Measurements from ENCODE around the gene ENTPD1.
A peak's percentile ranks its signal among the peaks of the same experiment; 100 is the strongest.

Gene ENTPD1

DNA sequence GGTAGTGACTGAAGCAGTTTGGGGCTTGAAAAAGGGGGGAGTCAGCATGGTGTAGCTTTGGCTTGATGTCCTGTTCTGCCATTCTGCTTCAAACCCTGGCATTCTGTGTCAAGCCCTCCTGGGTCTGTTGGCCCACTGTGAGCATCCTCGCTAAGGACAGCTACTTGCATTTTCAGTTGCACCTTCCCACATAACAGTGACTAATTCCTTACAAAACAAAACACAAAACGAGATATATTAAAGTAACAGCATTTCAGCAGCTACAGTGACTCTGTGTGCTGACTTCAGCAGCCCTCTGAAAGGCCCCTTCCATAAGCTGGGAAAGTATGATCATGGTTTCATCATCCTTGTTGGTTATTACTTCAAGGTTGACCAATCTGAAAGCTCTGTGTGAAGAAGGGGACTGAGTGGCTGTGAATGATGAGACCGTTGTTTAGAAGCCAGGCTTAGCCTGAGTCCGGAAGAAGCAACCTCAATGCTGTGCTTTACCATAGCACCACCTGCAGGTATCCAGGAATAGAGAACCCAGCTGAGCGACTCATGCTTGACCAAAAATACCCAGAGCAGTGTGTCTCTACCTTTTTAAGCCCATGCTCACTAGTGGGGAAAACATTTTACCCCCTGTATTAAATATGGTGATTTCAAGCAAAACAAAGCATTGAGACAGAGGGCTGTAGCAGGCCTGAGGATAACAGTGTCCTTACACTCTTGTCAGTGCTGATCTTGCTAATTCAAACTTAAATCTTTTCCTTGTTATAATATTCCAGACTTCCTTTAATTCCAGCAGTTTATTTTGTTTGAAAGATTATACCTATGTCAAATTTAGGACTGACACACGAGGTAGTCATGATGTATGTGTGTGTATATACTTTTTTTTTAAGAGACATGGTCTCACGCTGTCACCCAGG lies 109.2 kb downstream of the ENTPD1 start:
- H3K4me3 ChIP-seq (ENCODE audit: control insufficient read depth, low read depth, low read length) = no peak overlapping the region
- peak; percentile 85 for DNase-seq (ENCODE audit: low read depth)
- peak; percentile 88 for TF ChIP-seq CTCF (conservative IDR thresholded peaks at IDR 0.05; ENCODE audit: control insufficient read depth, insufficient read depth, low read depth, low read length)

GRCh38 chr10:95865814-95866466 lies 110.0 kb downstream of the ENTPD1 start:
- no peak overlapping the region for H3K4me3 ChIP-seq (ENCODE audit: control insufficient read depth, low read depth, low read length)
- no peak for DNase-seq (ENCODE audit: low read depth)
- TF ChIP-seq CTCF (conservative IDR thresholded peaks at IDR 0.05; ENCODE audit: control insufficient read depth, insufficient read depth, low read depth, low read length) = no peak

GRCh38 chr10:95866467-95866842 lies 110.5 kb downstream of the ENTPD1 start:
- H3K4me3 ChIP-seq (ENCODE audit: control insufficient read depth, low read depth, low read length) = no peak overlapping the region
- TF ChIP-seq CTCF (conservative IDR thresholded peaks at IDR 0.05; ENCODE audit: control insufficient read depth, insufficient read depth, low read depth, low read length) = no peak
- no peak for DNase-seq (ENCODE audit: low read depth)

GRCh38 chr10:95867866-95868265 lies 111.9 kb downstream of the ENTPD1 start:
- H3K4me3 ChIP-seq (ENCODE audit: control insufficient read depth, low read depth, low read length) = no peak overlapping the region
- no peak for TF ChIP-seq CTCF (conservative IDR thresholded peaks at IDR 0.05; ENCODE audit: control insufficient read depth, insufficient read depth, low read depth, low read length)
- DNase-seq (ENCODE audit: low read depth) = no peak

DNA sequence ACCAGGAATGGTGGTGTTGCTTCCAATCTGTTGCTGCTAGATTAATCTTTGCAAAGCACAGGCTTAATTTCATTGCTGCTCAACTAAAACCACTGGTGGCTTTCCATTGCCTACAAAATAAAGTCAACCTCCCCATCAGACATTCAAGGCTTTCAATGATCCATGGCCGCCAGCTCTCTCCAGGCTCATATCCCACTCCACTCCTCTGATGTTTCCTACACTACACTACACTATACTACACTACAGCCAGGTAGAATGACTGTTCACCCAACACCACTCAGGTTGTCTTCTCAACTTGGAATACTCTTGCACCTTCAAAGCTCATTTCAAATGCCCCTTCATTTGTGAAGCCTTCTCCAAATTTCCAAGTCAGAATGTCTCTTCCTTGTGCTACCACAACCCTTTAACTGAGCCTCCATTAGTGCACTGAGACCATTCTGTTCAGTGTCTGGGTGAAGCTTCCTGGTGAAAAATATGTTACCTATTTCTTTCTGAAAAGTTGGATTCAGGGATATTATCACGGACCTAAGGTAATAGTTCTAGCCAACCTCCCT lies 116.3 kb downstream of the ENTPD1 start:
- no peak overlapping the region for H3K4me3 ChIP-seq (ENCODE audit: control insufficient read depth, low read depth, low read length)

GRCh38 chr10:95873139-95873538 lies 117.2 kb downstream of the ENTPD1 start:
- no peak overlapping the region for H3K4me3 ChIP-seq (ENCODE audit: control insufficient read depth, low read depth, low read length)
- DNase-seq (ENCODE audit: low read depth) = no peak
- no peak for TF ChIP-seq CTCF (conservative IDR thresholded peaks at IDR 0.05; ENCODE audit: control insufficient read depth, insufficient read depth, low read depth, low read length)

More for the DNA sequence above, 116.3 kb downstream of the ENTPD1 start:
- DNase-seq (ENCODE audit: low read depth) = no peak
- no peak for TF ChIP-seq CTCF (conservative IDR thresholded peaks at IDR 0.05; ENCODE audit: control insufficient read depth, insufficient read depth, low read depth, low read length)
